ENCODE results near the gene LST1. TPM values are rescaled to one million over a fixed set of nuclear protein-coding genes. Genes with fewer than 3 reads are reported as not detected.
A peak's percentile ranks its signal among the peaks of the same experiment; 100 is the strongest.
"Not testable (repeated sequence)": the region's sequence is repeated elsewhere in the genome, so short reads cannot be mapped to it uniquely, and the experiment has no call there.

The LST1 gene
- total RNA-seq, 1 donor from 2014 or later = not detected

DNA sequence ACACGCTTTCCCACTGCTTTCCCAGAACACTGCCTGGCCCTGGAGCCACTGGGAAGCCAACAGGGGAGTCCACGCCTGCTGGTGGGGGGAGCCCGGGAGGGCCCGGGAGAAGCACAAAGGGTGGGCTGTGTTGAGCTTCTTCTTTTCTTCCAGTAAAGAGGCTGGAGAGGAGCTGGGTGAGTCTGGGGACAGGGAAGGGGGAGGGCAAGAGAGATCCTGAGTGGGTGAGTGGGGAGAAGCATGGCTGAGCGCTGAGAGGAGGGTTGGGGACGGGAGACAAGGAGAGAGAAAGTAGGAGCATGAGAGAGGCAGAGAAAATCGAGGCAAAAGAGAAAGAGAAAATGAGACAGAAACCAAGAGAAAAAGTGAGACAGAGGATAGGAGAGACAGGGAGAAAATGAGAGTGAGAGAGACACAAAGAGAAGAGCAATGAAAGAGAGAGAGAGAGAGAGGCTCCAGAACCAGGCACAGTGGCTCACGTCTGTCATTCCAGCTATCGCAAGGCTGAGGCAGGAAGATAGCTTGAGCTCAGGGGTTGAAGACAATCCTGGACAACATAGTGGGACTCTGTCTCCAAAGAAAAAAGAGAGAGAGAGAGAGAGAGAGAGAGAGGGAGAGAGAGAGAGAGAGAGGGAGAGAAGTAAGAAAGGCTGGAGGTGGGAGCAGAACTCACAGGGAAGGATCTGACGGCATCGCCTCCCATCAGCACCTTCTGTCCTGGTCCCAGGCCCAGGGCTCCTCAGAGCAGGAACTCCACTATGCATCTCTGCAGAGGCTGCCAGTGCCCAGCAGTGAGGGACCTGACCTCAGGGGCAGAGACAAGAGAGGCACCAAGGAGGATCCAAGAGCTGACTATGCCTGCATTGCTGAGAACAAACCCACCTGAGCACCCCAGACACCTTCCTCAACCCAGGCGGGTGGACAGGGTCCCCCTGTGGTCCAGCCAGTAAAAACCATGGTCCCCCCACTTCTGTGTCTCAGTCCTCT lies 2.0 kb downstream of the LST1 start:
- no peak overlapping the region for H3K4me3 Mint-ChIP-seq
- DNase-seq (ENCODE audit: low spot score) = no peak

DNA sequence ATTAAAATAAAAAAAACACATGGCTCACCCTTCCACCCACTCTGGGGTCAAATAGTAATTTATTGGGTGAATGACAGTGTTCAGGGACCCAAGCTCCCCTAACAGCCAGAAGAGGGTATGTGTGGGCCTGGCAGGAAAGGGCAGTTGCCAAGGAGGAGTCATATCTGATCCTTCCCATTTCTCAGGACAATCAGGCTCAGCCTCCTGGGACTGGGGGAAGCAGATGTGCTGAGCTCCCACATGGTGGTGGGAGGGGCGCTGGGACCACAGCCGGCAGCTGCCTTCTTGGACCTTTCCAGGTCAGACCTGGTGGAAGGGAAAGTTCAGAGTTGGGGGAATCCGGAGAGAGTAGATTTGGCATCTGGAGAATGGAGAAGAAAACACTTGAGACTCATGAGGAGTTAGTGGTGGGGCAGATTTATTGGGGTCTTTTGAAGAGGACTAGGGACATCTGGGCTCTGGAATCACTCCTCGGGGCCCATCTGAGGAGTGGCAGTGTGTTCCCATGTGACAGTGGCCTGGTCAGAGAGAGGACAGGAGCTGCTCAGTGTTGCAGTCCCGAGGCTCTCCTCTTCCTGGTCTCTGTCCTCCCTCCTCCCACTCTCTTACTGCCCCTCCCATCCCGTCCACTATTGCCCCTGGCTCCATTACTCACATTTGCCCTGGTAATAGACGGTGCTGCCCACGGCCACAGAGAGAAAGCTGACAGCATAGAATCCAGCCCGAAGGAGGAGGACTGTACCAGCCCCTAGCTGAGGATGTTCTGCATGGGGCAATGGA lies 3.0 kb downstream of the LST1 start:
- Histone ChIP-seq H2AFZ (replicated peaks) (no peak overlapping the region), H3K4me2 (no peak overlapping the region), H3K36me3 (no peaks in the 10 kb centered on the region), H3K27ac (no peak overlapping the region), H3K9me3 (ENCODE audit: low read depth) (no peaks in the 10 kb centered on the region), H3K79me2 (ENCODE audit: low read depth) (no peaks in the 10 kb centered on the region), H3K9ac (no peak overlapping the region), H3K4me1 (no peaks in the 10 kb centered on the region), H3F3A (ENCODE audit: low read depth) (no peaks in the 10 kb centered on the region), H3K27me3 (no peaks in the 10 kb centered on the region), H4K20me1 (ENCODE audit: low read depth) (no peaks in the 10 kb centered on the region), H3K4me3 (no peak overlapping the region)
- no peak for DNase-seq (ENCODE audit: low spot score)
- H3K36me3 Mint-ChIP-seq = no peaks in the 10 kb centered on the region
- peak overlapping the region; percentile 53 for H3K4me3 Mint-ChIP-seq
- H3K9me3 Mint-ChIP-seq = no peaks in the 10 kb centered on the region
- peaks cover 5% of the 10 kb centered on the region for H3K4me1 Mint-ChIP-seq
- peaks cover 6% of the 10 kb centered on the region for H3K27me3 Mint-ChIP-seq (ENCODE audit: insufficient read depth, low read depth)
- TF ChIP-seq, protein P1, sequence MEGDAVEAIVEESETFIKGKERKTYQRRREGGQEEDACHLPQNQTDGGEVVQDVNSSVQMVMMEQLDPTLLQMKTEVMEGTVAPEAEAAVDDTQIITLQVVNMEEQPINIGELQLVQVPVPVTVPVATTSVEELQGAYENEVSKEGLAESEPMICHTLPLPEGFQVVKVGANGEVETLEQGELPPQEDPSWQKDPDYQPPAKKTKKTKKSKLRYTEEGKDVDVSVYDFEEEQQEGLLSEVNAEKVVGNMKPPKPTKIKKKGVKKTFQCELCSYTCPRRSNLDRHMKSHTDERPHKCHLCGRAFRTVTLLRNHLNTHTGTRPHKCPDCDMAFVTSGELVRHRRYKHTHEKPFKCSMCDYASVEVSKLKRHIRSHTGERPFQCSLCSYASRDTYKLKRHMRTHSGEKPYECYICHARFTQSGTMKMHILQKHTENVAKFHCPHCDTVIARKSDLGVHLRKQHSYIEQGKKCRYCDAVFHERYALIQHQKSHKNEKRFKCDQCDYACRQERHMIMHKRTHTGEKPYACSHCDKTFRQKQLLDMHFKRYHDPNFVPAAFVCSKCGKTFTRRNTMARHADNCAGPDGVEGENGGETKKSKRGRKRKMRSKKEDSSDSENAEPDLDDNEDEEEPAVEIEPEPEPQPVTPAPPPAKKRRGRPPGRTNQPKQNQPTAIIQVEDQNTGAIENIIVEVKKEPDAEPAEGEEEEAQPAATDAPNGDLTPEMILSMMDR (IDR thresholded peaks at IDR 0.05) = no peak
- no peak for TF ChIP-seq EZH2 (IDR thresholded peaks at IDR 0.05)
- no peak for TF ChIP-seq EZH2phosphoT487 (IDR thresholded peaks at IDR 0.05)
- H3K27ac Mint-ChIP-seq = no peak overlapping the region

More for the DNA sequence above, 2.0 kb downstream of the LST1 start:
- Histone ChIP-seq H3K36me3 (no peaks in the 10 kb centered on the region), H3K27me3 (no peaks in the 10 kb centered on the region), H3K9ac (no peak overlapping the region), H3K4me3 (no peak overlapping the region), H4K20me1 (ENCODE audit: low read depth) (no peaks in the 10 kb centered on the region), H3K9me3 (ENCODE audit: low read depth) (no peaks in the 10 kb centered on the region), H3K4me2 (no peak overlapping the region), H3K27ac (no peak overlapping the region), H3K79me2 (ENCODE audit: low read depth) (no peaks in the 10 kb centered on the region), H3F3A (ENCODE audit: low read depth) (no peaks in the 10 kb centered on the region), H3K4me1 (no peaks in the 10 kb centered on the region), H2AFZ (replicated peaks) (peak overlapping the region; percentile 17)
- no peaks in the 10 kb centered on the region for H3K9me3 Mint-ChIP-seq
- H3K27ac Mint-ChIP-seq = peak overlapping the region; percentile 10
- TF ChIP-seq EZH2 (IDR thresholded peaks at IDR 0.05) (no peak), EZH2phosphoT487 (IDR thresholded peaks at IDR 0.05) (no peak)
- TF ChIP-seq, protein P1 (IDR thresholded peaks at IDR 0.05) = no peak
- H3K4me1 Mint-ChIP-seq = peaks cover 5% of the 10 kb centered on the region
- H3K36me3 Mint-ChIP-seq = no peaks in the 10 kb centered on the region
- peaks cover 6% of the 10 kb centered on the region for H3K27me3 Mint-ChIP-seq (ENCODE audit: insufficient read depth, low read depth)

DNA sequence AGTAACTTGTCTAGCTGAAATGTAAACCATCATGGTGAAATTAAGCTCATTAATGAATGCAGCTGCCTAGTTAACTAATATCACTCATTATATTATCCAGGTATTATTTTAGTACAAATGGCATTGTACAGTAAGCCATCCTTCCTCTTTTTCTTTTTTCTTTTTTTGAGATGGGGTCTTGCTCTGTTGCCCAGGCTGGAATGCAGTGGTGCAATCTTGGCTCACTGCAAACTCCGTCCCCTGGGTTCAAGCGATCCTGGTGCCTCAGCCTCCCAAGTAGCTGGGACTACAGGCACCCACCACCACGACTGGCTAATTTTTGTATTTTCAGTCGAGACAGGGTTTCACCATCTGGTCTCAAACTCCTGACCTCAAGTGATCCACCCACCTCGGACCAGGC lies 4.6 kb downstream of the LST1 start:
- H3K79me2 ChIP-seq (ENCODE audit: low read depth); H3K27ac Mint-ChIP-seq; H4K20me1 ChIP-seq (ENCODE audit: low read depth); H3K27ac ChIP-seq; H3K4me2 ChIP-seq; H3K9me3 ChIP-seq (ENCODE audit: low read depth); DNase-seq (ENCODE audit: low spot score); H3K4me1 Mint-ChIP-seq; H3K27me3 ChIP-seq; H3K36me3 ChIP-seq; H3K4me3 Mint-ChIP-seq; H3K4me1 ChIP-seq; H3K4me3 ChIP-seq; H2AFZ ChIP-seq (replicated peaks); H3K9me3 Mint-ChIP-seq; H3K27me3 Mint-ChIP-seq (ENCODE audit: insufficient read depth, low read depth); H3K9ac ChIP-seq; H3K36me3 Mint-ChIP-seq; H3F3A ChIP-seq (ENCODE audit: low read depth): not testable (repeated sequence)
